ENCODE measurements around the gene CABP1.

DNA sequence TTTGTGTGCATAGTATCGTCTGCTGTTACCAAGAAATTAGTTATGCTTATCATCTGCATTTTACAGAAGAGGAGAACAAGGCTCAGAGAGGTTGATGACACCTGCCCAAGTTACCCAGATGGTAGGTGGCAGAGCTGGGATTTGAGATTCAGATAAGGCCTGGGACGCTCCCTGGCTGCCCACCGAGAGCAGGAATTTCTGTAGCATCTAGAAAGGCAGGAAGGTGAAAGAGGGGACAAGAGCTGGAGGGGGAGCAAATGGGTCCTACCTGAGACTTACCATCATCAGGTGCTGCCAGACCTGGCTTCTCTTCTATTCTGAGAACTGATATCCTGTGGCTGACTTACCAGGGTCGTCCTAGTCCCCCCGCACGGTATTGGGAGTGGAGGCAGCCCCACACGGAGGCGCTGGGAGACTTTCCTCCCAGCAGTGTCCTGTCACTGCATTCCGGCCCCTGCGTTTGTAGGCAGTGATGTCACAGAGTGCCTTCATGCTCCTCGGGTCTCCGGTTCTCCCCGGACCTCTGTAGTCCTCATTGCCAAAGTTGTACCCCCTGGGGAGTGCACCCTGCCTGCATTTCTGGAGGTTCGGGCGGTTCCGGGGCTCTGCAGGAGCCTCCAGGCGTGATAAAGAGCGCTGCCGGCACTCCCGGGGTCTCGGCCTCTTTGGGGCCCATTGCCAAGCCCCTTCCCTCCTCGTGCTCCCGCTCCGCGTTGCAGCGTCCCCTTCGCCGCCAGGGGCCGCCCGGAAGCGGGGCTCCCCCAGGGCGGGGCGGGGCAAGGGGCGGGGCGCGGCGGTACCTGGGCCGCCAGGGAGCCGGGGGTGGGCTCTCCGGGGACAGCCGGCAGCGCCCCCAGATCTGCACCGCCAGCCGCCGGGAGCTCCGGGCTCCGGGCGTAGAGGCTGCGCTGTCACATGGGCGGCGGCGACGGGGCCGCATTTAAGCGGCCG is at the start of gene CABP1:
- TF ChIP-seq ZNF496 (CRISPR knock-in tag; IDR thresholded peaks at IDR 0.05; ENCODE audit: insufficient replicate concordance) (no peak), EZH2 (conservative IDR thresholded peaks at IDR 0.05; ENCODE audit: low read depth, low read length) (no peak), CEBPB (IDR thresholded peaks at IDR 0.05; ENCODE audit: borderline replicate concordance, low read depth, low read length) (no peak), KDM5A (IDR thresholded peaks at IDR 0.05; ENCODE audit: borderline replicate concordance, low read length) (no peak)
- TF ChIP-seq, protein P1, sequence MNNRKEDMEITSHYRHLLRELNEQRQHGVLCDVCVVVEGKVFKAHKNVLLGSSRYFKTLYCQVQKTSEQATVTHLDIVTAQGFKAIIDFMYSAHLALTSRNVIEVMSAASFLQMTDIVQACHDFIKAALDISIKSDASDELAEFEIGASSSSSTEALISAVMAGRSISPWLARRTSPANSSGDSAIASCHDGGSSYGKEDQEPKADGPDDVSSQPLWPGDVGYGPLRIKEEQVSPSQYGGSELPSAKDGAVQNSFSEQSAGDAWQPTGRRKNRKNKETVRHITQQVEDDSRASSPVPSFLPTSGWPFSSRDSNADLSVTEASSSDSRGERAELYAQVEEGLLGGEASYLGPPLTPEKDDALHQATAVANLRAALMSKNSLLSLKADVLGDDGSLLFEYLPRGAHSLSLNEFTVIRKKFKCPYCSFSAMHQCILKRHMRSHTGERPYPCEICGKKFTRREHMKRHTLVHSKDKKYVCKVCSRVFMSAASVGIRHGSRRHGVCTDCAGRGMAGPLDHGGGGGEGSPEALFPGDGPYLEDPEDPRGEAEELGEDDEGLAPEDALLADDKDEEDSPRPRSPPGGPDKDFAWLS (CRISPR knock-in tag; IDR thresholded peaks at IDR 0.05; ENCODE audit: borderline replicate concordance), result no peak
- TF ChIP-seq, protein P2, sequence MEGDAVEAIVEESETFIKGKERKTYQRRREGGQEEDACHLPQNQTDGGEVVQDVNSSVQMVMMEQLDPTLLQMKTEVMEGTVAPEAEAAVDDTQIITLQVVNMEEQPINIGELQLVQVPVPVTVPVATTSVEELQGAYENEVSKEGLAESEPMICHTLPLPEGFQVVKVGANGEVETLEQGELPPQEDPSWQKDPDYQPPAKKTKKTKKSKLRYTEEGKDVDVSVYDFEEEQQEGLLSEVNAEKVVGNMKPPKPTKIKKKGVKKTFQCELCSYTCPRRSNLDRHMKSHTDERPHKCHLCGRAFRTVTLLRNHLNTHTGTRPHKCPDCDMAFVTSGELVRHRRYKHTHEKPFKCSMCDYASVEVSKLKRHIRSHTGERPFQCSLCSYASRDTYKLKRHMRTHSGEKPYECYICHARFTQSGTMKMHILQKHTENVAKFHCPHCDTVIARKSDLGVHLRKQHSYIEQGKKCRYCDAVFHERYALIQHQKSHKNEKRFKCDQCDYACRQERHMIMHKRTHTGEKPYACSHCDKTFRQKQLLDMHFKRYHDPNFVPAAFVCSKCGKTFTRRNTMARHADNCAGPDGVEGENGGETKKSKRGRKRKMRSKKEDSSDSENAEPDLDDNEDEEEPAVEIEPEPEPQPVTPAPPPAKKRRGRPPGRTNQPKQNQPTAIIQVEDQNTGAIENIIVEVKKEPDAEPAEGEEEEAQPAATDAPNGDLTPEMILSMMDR (CRISPR knock-in tag; IDR thresholded peaks at IDR 0.05), result peak; percentile 65
- TF ChIP-seq, protein P3, sequence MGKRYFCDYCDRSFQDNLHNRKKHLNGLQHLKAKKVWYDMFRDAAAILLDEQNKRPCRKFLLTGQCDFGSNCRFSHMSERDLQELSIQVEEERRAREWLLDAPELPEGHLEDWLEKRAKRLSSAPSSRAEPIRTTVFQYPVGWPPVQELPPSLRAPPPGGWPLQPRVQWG (CRISPR knock-in tag; IDR thresholded peaks at IDR 0.05; ENCODE audit: borderline replicate concordance, low read depth), result no peak
